HG03469 (cell line): ENCODE data around the gene MYLIP.
"Not testable (repeated sequence)": the region's sequence is repeated elsewhere in the genome, so short reads cannot be mapped to it uniquely, and the experiment has no call there.

Experiments used
- ATAC-seq: cut with Tn5 transposase; IDR thresholded peaks from one replicate; pipeline ENCODE4 v1.9.1; 2021; ENCODE audit warnings: mild to moderate bottlenecking, moderate library complexity, moderate number of reproducible peaks; ENCODE audit not compliant: unreplicated experiment

Gene MYLIP

DNA sequence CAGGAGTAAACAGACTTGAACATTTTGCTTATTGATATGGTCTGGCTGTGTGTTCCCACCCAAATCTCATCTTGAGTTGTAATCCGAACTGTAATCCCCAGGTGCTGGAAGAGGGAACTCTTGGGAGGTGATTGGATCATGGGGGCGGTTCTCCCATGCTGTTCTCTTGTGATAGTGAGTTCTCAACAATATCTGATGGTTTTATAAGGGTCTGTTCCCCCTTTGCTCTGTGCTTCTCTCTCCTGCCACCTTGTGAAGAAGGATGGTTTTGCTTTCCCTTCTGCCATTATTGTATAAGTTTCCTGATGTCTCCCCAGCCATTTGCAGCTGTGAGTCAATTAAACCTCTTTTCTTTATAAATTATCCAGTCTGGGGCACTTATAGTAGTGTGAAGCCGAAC lies 40.0 kb downstream of the MYLIP start:
- ATAC-seq: no peak

DNA sequence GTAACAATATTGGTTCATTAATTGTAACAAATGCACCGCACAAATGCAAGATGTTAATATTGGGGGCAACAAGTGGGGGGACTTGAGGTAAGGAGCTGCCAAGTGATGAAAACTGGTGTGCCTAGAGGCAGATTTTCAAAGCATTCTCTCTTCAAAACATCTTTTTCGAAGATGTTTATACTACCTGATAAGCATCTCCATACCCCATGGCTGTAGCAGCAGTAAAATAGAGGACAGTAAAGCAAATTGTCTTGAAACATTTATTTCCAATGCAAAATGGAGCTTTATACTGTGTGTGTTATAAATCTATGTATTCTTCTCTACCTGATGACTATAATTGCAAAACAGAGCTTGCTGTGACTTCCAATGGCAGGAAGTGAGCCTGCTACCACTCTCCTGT lies 42.5 kb downstream of the MYLIP start:
- no peak for ATAC-seq

DNA sequence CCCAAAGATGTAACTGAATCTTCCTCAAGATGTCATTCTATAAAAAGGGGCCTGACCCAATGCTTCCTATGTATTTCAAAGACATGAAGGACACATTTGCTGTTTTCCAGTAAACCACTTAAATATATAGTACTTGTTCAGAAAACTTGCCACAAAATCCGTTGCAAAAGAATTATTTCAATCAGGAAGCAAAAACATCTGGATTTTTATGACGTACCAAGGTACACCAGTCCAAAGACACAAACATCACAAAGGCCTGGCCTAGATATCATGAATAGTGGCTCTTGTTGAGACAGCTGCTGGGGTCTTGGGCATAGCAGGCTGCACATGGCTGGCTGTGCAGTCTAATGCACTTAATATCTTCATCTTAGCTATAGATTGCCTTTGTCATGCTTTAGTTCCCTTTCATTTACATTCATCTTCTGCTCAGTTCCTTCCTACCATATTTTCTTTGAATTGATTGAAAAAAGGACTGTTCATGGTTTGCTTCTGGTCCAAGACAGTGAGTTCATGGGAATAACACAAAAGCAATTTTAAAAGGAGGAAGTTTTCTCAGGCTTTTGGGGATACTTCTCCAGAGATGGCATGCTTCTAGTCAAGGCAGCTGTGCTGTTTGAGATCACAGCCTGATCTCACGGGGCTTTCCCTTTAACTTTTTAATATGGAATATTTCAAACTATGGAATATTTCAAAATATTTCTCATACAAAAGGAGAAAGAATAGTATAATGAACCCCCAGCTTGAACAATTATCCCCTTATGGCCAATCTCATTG lies 44.5 kb downstream of the MYLIP start:
- no peak for ATAC-seq

DNA sequence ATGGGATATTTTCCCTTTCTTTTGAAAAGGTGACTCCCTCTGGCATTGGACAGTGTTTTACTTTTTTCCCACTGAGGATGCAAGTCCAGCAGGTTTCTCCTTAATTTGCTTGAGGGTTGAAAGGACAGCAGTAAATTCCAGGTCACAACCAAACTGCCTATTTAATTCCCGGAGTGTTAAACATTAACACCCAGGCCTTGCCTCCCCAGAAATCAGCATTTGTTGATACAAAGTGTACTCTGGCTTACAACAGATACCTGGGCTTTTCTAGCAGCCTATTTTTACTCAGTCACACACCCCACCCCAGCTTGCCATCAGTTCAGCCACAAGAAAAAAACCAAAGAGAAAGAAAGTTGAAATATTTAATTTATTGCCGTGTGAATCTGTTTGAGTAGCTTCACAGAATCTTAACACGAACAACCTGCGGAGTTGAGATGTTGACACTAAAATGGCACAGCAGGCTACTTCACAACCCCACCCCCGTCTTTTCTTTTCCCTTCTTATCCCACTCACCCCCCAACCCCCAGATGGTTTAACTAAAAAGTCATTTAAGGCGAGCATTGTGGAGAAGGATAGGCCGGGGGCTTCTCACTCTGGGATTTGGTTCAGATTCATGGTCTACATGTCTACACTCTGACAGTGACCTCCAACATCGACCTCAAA lies 45.7 kb downstream of the MYLIP start:
- no peak for ATAC-seq

DNA sequence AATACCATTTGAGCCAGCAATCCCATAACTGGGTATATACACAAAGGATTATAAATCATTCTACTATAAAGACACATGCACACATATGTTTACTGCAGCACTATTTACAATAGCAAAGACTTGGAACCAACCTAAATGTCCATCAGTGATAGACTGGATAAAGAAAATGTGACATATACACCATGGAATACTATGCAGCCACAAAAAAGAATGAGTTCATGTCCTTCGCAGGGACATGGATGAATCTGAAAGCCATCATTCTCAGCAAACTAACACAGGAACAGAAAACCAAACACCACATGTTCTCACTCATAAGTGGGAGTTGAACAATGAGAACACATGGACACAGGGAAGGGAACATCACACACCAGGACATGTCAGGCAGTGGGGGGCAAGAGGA lies 47.7 kb downstream of the MYLIP start:
- ATAC-seq: not testable (repeated sequence)

DNA sequence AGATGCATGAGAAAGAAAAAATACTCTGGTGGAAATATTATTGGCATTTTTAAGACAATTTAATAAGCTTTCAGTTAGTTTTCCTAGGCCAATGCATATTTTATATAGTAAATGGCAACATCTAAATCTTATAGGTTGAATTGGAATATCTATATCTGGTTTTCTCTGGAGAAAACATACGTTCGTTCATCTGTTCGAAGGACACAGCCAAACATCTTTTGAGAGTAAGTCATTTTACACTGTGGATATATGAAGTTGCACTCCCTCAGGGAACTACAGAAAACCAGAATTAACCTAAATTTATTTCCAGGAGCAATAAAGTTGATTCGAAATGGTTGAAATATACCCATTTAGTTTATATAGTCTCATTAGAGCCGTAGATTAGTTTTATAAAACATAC lies 49.0 kb downstream of the MYLIP start:
- ATAC-seq: no peak

DNA sequence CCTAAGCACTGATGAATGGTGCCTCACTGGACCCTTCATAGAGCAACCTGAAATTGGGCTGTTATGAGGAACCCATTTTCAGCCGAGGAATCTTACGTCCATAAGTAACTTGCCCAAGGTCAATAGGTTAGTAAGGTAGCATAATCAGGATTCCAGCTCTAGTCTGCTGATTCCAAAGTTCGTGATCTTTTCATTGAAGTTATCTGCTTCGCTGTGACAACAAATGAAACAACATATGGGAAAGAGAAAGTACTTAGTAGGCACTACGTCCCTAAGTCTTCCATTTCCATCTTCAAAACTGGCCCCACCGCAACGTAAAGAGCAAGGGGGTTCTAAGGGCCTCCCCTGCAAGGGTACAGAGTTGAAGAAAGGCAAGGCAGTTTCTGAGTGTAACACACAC lies 49.5 kb downstream of the MYLIP start:
- ATAC-seq: no peak

DNA sequence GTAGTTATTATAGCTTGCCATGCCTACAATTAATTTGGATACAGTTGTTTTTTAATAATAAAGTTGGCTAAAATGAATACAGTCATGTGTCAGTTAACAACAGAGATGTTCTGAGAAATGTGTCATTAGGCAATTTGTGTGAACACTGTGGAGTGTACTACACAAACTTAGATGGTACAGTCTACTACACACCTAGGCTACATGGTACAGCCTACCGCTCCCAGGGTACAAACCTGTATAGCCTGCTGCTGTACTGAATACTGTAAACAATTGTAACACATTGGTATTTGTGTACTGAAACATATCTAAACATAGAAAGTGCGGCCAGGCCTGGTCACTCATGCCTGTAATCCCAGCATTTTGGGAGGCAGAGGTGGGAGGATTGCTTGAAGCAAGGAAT lies 50.2 kb downstream of the MYLIP start:
- ATAC-seq: no peak

DNA sequence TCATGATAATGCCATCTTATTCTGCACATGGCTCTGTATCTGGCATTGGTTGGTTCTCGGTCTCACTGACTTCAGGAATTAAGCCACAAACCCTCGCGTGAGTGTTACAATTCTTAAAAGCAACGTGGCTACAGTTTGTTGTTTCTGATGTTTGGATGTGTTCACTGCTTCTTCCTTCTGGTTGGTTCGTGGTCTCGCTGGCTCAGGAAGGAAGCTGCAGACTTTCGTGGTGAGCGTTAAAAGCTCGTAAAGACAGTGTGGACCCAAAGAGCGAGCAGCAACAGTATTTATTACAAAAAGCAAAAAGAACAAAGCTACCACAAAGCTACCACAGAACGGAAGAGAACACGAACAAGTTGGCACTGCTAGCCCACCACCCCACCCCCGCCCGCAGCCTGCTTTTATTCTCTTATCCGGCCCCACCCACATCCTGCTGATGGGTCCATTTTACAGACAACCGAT lies 51.1 kb downstream of the MYLIP start:
- ATAC-seq: no peak

DNA sequence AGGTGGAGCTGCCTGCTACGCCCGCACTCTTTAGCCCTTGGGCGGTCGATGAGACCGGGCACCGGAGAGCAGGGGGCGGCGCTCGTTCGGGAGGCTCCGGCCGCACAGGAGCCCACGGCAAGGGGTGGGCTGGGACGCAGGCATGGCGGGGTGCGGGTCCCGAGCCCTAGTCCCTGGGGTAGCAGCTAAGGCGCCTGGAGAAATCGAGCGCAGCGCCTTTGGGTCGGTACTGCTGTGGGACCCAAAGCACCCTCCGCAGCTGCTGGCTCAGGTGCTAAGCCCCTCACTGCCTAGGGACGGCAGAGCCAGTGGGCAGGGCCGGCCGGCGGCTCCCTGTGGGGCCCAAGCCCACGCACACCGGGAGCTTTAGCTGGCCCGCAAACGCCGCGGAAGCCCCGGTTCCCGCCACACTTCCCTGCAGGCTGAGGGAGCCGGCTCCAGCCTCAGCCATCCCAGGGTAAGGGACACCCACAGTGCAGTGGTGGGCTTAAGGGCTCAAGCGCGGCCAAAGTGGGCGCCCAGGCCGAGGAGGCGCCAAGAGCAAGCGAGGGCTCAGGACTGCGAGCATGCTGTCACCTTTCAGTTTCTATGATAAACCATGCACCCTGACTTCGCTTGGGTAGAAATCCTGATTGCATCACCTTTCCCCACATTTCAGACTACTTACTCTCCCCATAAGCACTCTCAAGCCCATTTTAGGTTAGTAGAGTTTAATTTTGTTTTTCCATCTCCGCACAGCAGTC lies 52.0 kb downstream of the MYLIP start:
- ATAC-seq: no peak

DNA sequence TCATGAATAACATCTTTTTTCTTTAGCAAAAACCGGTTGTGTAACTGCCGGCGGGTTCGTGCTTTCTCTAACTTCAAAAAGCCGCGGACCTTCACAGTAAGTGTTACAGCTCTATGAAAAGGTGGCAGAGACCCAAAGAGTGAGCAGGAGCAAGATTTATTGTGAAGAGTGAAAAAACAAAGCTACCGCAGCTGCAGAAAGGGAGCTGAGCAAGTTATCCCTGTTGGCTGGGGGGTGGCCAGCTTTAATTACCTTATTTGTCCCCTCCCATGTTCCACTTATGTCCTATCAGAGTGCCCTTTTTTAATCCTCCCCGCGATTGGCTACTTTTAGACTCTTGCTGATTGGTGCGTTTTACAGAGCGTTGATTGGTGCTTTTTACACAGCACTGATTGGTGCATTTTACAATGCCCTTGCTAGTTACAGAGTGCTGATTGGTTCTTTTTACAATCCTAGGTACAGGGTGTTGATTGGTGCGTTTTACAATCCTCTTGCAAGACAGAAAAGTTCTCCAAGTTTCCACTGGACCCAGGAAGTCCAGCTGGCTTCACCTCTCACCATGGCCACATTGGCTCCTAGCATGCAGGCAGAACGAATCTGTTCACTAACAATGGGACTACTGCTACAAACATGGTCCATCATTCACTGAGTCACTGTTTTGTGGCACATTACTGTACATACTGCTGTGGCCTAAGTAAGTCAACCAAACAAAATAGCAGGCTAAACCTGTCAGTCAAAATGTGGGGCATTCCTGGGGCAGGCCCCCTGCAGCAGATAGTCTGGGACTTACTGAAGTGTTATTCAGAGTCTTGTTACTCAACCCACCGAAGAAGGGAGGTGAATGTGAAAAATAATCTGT lies 52.8 kb downstream of the MYLIP start:
- no peak for ATAC-seq

DNA sequence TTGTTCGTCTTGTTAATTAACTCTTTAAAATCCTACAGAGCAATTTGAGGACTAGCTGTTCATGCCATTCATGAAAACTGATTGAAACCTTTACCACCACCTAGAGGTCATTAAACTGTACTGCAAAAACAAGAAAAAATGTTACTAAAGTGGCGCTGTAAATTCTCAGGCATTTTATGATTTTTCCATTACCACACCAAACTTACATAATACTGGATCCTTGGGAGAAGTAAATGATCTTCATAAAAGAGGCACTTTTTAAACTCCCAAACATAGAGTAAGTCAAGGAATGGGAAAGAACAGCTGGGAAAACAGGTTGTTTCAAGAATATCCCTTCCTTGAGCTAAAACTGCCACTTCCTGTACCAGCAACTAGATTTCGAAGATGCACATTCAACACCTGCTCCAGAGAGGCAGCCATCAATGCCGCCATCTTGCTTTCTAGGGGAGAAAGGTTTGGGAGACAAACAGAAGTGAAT lies 54.3 kb downstream of the MYLIP start:
- no peak for ATAC-seq

DNA sequence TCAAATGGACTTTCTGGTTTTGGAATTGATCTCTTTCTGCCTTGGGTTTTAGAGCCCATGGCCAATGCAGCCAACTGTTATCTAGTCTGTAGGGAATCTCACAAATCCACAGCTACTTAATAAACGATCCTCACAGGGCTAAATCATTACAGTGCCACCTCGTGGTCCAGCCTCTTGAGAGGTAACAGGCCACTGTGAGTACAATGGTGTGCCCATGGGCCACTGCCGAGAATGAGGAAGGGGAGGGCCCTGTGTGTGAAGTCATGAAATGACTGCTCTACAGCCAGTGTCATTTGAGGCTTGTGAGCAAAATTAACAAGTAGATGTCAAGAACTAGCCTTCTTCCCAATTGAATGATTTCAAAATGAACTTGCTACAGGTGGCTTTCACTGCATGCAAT lies 55.2 kb downstream of the MYLIP start:
- ATAC-seq: no peak

DNA sequence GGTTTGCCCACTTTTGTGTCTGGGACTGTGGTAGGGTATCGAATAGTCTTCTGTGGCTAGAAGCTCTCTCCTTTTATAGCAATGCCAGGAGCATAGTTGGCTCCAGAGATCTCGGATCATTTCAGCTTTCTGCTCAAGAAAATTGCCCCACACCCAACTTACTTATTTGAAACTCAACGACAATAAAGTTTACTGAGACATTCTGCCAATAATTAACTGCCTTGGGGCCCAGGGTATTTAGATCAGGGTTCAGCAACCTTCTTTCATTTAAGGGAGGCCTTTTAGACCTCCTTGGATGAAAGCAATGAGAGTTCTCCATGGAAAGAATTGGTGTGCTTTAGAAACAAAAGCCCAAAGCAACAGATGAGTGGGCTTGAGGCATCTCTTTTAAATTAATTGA lies 55.7 kb downstream of the MYLIP start:
- ATAC-seq: no peak

DNA sequence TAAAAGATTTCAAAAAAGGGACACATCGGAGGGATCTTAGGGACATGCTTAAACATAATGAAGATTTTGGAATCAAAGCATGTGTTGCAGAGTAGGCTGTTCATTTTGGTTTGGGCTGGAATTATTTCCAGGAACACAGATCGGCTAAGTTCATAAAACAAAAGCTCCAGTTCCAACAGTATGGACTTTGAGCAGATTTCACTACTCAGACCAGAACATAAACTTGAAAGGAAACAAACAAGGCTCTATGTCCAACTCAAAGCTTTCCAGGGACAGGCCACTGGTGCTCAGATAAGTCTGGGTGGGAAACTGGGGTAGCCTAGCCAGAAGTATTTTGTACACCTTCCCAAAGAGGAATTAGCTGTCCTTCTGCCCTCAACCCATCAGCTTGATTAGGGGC lies 58.3 kb downstream of the MYLIP start:
- ATAC-seq: no peak

DNA sequence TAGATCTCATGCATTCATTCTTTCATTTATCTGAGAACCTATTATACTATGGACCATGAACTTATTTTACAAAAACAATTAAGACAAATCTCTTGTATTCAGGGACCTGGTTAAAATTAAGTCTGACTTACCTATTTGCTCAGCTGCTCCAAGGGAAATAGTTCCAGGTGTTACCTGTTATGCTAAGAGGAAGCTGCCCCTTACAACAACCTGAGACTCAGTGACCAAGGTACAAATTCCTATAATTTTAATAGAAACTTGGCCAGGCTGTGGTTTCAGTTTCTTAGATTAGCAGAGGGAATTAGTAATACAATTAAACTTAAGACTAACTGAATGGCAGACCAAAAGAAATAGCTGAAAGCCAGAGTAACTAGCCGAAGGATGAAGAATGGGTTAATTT lies 61.3 kb downstream of the MYLIP start:
- no peak for ATAC-seq

DNA sequence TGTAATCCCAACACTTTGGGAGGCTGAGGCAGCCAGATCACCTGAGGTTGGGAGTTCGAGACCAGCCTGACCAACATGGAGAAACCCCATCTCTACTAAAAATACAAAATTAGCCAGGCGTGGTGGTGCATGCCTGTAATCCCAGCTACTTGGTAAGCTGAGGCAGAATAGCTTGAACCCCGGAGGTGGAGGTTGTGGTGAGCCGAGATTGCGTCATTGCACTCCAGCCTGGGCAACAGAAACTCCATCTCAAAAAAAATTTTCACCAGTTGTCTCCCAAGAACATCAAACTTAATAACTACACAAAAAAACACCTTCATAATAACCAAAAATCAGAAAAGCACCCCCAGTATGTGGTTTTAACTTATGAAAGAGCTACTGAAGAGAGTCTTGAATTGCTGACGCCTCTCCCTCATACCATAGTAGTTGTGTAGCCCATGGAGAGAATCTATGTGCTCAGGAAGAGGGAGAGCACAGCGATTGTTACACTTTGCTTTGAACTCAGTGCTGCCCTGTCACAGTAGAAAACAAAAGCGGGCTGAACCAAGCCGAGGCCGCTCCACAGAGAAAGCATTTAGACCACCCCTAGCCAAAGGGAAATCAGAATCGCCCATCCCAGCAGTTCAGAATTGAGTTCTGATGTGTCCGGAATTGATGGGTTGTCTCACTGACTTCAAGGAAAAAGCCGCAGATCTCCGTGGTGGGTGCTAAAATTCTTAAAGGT lies 67.5 kb downstream of the MYLIP start:
- ATAC-seq: no peak

DNA sequence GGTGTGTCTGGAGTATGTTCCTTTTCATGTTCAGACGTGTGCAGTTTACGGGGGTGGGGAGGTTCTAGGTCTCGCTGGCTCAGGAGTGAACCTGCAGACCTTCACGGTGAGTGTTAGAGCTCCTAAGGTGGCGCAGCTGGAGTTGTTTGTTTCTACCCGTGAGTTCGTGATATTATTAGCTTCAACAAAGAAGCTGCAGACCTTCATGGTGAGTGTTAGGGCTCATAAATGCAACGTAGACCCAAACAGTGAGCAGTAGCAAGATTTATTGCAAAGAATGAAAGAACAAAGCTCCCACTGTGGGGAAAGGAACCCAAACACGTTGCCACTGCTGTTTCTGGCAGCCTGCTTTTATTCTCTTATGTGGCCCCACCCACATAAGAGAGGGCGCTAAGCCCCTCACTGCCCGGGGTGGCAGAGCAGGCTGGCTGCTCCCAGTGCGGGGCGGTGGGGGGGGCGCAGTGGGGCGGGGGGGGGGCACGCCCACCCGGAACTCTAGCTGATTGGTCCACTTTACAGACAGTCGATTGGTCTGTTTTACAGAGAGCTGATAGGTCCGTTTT lies 68.2 kb downstream of the MYLIP start:
- no peak for ATAC-seq
